NCI-H226 (cell line): ENCODE measurements around the gene F7.
"Not testable (repeated sequence)": the region's sequence is repeated elsewhere in the genome, so short reads cannot be mapped to it uniquely, and the experiment has no call there.

Source experiments
- DNase-seq: peaks from one replicate; pipeline ENCODE4 v3.0.0-alpha.2; 2015

F7 gene

GRCh38 chr13:113157206-113157928 lies 51.8 kb downstream of the F7 start:
- no peak for DNase-seq

- no peak for DNase-seq
Observed at GRCh38 chr13:113157929-113158747, 52.5 kb downstream of the F7 start, which contains the start of gene PROZ. TSS of gene PROZ (plus strand) at chr13:113158648. CDS start at chr13:113158661, 13 bp downstream.

GRCh38 chr13:113158946-113159345 lies 53.4 kb downstream of the F7 start:
- no peak for DNase-seq

- DNase-seq, result no peak
Observed at GRCh38 chr13:113159701-113160100, 54.1 kb downstream of the F7 start.

GRCh38 chr13:113160983-113161382 lies 55.4 kb downstream of the F7 start:
- DNase-seq, result no peak

GRCh38 chr13:113161433-113161832 lies 55.8 kb downstream of the F7 start:
- no peak for DNase-seq

- DNase-seq, result not testable (repeated sequence)
Observed at GRCh38 chr13:113161975-113162374, 56.4 kb downstream of the F7 start.

GRCh38 chr13:113162783-113163685 lies 57.4 kb downstream of the F7 start:
- no peak for DNase-seq

- no peak for DNase-seq
Observed at GRCh38 chr13:113164492-113164891, 58.9 kb downstream of the F7 start.

- no peak for DNase-seq
Observed at GRCh38 chr13:113166266-113166665, 60.7 kb downstream of the F7 start.

GRCh38 chr13:113166681-113167080 lies 61.1 kb downstream of the F7 start:
- no peak for DNase-seq

- DNase-seq, result no peak
Observed at GRCh38 chr13:113167155-113167554, 61.6 kb downstream of the F7 start.

- no peak for DNase-seq
Observed at GRCh38 chr13:113167575-113167974, 62.0 kb downstream of the F7 start.

GRCh38 chr13:113168211-113168610 lies 62.6 kb downstream of the F7 start:
- DNase-seq, result no peak

- no peak for DNase-seq
Observed at GRCh38 chr13:113169277-113170272, 64.0 kb downstream of the F7 start.
